ENCODE data around the gene AFAP1.

- TF ChIP-seq, protein P1, sequence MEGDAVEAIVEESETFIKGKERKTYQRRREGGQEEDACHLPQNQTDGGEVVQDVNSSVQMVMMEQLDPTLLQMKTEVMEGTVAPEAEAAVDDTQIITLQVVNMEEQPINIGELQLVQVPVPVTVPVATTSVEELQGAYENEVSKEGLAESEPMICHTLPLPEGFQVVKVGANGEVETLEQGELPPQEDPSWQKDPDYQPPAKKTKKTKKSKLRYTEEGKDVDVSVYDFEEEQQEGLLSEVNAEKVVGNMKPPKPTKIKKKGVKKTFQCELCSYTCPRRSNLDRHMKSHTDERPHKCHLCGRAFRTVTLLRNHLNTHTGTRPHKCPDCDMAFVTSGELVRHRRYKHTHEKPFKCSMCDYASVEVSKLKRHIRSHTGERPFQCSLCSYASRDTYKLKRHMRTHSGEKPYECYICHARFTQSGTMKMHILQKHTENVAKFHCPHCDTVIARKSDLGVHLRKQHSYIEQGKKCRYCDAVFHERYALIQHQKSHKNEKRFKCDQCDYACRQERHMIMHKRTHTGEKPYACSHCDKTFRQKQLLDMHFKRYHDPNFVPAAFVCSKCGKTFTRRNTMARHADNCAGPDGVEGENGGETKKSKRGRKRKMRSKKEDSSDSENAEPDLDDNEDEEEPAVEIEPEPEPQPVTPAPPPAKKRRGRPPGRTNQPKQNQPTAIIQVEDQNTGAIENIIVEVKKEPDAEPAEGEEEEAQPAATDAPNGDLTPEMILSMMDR (IDR thresholded peaks at IDR 0.05), result no peak
- TF ChIP-seq POLR2A (IDR thresholded peaks at IDR 0.05), result no peak
Observed at GRCh38 chr4:7717946-7718490, 221.6 kb downstream of the AFAP1 start.
